A549 (cell line): Measurements from ENCODE around the gene SMIM36. TPM values are rescaled to one million over a fixed set of nuclear protein-coding genes. Genes with fewer than 3 reads are reported as not detected.

Experiments used
- ATAC-seq, 2 experiments: fragments of 200-7000 bp in 1 of 2; fragments of >200 bp in 1 of 2; cut with Nextera tagmentation in 1 of 2; cut with Tn5 transposase in 1 of 2; 3 replicates each; pipeline versions ENCODE4 v1.8.0 to v1.9.1; 2018 to 2020; ENCODE audit warnings: mild to moderate bottlenecking in 1 of 2, moderate library complexity in 1 of 2
- CTCF ChIA-PET: fragments of 300-600 bp; sonication (Branson Sonifier 250); formaldehyde crosslinking; extraction: SDS; loops from one replicate; lab custom pipeline; 2021; ENCODE audit warnings: antibody characterized with exemption, inconsistent platforms; lab: Yijun Ruan, JAX
- POLR2A ChIA-PET: fragments of 350-600 bp; formaldehyde crosslinking; extraction: SDS; loops from one replicate; lab custom pipeline; 2021; ENCODE audit warnings: antibody characterized with exemption, inconsistent platforms; lab: Yijun Ruan, JAX
- DNase-seq, 2 experiments: peaks; one replicate each; pipeline versions ENCODE4 v3.0.0 to v3.0.0-alpha.2; 2011 to 2016; ENCODE audit warnings: low read depth in 1 of 2, low spot score in 1 of 2
- FAIRE-seq: peaks from 2 replicates; lab custom pipeline; 2011; peaks lifted over from hg19 to GRCh38; lab: Jason Lieb, UNC
- H3K27ac ChIP-seq, 2 experiments: fragments of >200 bp; sonication (Bioruptor Twin); formaldehyde crosslinking; 3 replicates each; pipeline ENCODE4 v1.5.1; 2016 to 2017
- H3K4me1 ChIP-seq: fragments of >200 bp; sonication (Bioruptor Twin); formaldehyde crosslinking; 3 replicates; pipeline ENCODE4 v1.6.1; 2016
- H3K4me2 ChIP-seq: fragments of >200 bp; sonication (Bioruptor Twin); formaldehyde crosslinking; 3 replicates; pipeline ENCODE4 v1.6.1; 2016
- H3K4me3 ChIP-seq: fragments of >200 bp; sonication (Bioruptor Twin); formaldehyde crosslinking; 3 replicates; pipeline ENCODE4 v1.5.1; 2016
- H3K9me3 ChIP-seq: fragments of >200 bp; sonication (Bioruptor Twin); formaldehyde crosslinking; 3 replicates; pipeline ENCODE4 v1.6.1; 2016
- ATOH8 ChIP-seq: fragments of 250-450 bp; sonication (Bioruptor Pico); IDR thresholded peaks from 2 replicates; pipeline ENCODE4 v1.5.0; 2020; ENCODE audit warnings: low read depth, mild to moderate bottlenecking, moderate library complexity
- CBX8 ChIP-seq: fragments of 200-600 bp; sonication (generic); IDR thresholded peaks from 2 replicates; pipeline ENCODE4 v1.6.1; 2016
- CEBPB ChIP-seq, 2 experiments: fragments of >200 bp in 1 of 2; sonication (Bioruptor Twin) in 1 of 2; formaldehyde crosslinking in 1 of 2; IDR thresholded peaks; 2 replicates each; pipeline ENCODE4 v1.6.1; 2012 to 2016
- EP300 ChIP-seq, 2 experiments: fragments of >200 bp; sonication (Bioruptor Twin); formaldehyde crosslinking; IDR thresholded peaks; 2 replicates in 1 of 2; 3 replicates in 1 of 2; pipeline ENCODE4 v1.6.1; 2016 to 2017
- FOSL2 ChIP-seq, 2 experiments: fragments of 450-650 bp in 1 of 2; fragments of >200 bp in 1 of 2; sonication (Bioruptor Twin) in 1 of 2; formaldehyde crosslinking; IDR thresholded peaks; 2 replicates each; pipeline versions ENCODE4 v1.5.0 to v1.6.1; 2016 to 2020; ENCODE audit warnings: mild to moderate bottlenecking in 1 of 2, moderate library complexity in 1 of 2
- GATA3 ChIP-seq: IDR thresholded peaks from 2 replicates; pipeline ENCODE4 v1.6.1; 2012; ENCODE audit warnings: borderline replicate concordance
- HEYL ChIP-seq: fragments of 250-450 bp; sonication (Bioruptor Pico); IDR thresholded peaks from 2 replicates; pipeline ENCODE4 v1.8.0; 2021; ENCODE audit warnings: mild to moderate bottlenecking, moderate library complexity
- HOXB13 ChIP-seq: fragments of 250-450 bp; sonication (Bioruptor Pico); IDR thresholded peaks from 2 replicates; pipeline ENCODE4 v1.5.0; 2020; ENCODE audit warnings: low read depth, mild to moderate bottlenecking, moderate library complexity
- HOXB5 ChIP-seq: fragments of 250-450 bp; sonication (Bioruptor Pico); IDR thresholded peaks from 2 replicates; pipeline ENCODE4 v1.5.0; 2020; ENCODE audit warnings: mild to moderate bottlenecking, moderate library complexity
- JUN ChIP-seq, 2 experiments: fragments of >200 bp; sonication (Bioruptor Twin); formaldehyde crosslinking; IDR thresholded peaks; 2 replicates in 1 of 2; 3 replicates in 1 of 2; pipeline ENCODE4 v1.6.1; 2016 to 2017
- JUNB ChIP-seq: fragments of >200 bp; sonication (Bioruptor Twin); formaldehyde crosslinking; IDR thresholded peaks from 2 replicates; pipeline ENCODE4 v1.6.1; 2016
- KDM1A ChIP-seq: fragments of 200-600 bp; sonication (generic); IDR thresholded peaks from 2 replicates; pipeline ENCODE4 v1.6.1; 2016; ENCODE audit warnings: low read depth, mild to moderate bottlenecking
- MAFK ChIP-seq: fragments of 450-650 bp; IDR thresholded peaks from 2 replicates; pipeline ENCODE4 v1.6.1; 2014; ENCODE audit not compliant: partially characterized antibody
- MAX ChIP-seq: IDR thresholded peaks from 2 replicates; pipeline ENCODE4 v1.6.1; 2012
- MYC ChIP-seq: IDR thresholded peaks from 2 replicates; pipeline ENCODE4 v1.6.1; 2012; ENCODE audit warnings: mild to moderate bottlenecking, inconsistent platforms, low read length, improper control_type of control experiment, borderline replicate concordance
- NR3C1 ChIP-seq: fragments of >200 bp; sonication (Bioruptor Twin); formaldehyde crosslinking; IDR thresholded peaks from 3 replicates; pipeline ENCODE4 v1.6.1; 2017
- PBX3 ChIP-seq: IDR thresholded peaks from 2 replicates; pipeline ENCODE4 v1.6.1; 2012
- POLR2A ChIP-seq: IDR thresholded peaks from 2 replicates; pipeline ENCODE4 v1.6.1; 2012; ENCODE audit warnings: mild to moderate bottlenecking, low read length
- REST ChIP-seq: fragments of 200-600 bp; sonication (generic); IDR thresholded peaks from 2 replicates; pipeline ENCODE4 v1.6.1; 2016; ENCODE audit warnings: antibody characterized with exemption, mild to moderate bottlenecking, moderate library complexity
- RFX5 ChIP-seq: fragments of 450-650 bp; IDR thresholded peaks from 2 replicates; pipeline ENCODE4 v1.7.1; 2014; ENCODE audit warnings: antibody characterized with exemption, mild to moderate bottlenecking, moderate library complexity
- SMC3 ChIP-seq: fragments of >200 bp; sonication (Bioruptor Twin); formaldehyde crosslinking; IDR thresholded peaks from 3 replicates; pipeline ENCODE4 v1.6.1; 2018; ENCODE audit warnings: inconsistent platforms
- ZC3H11A ChIP-seq: fragments of 450-650 bp; IDR thresholded peaks from 2 replicates; pipeline ENCODE4 v1.6.1; 2014; ENCODE audit warnings: antibody characterized with exemption, mild to moderate bottlenecking
- ZFP36 ChIP-seq: fragments of 450-650 bp; IDR thresholded peaks from 2 replicates; pipeline ENCODE4 v1.6.1; 2014; ENCODE audit warnings: borderline replicate concordance; ENCODE audit not compliant: partially characterized antibody
- WGBS: methylation state at CpG from one replicate; pipeline ENCODE4 v1.1.6; 2017; ENCODE audit errors: missing lambda C conversion rate; 5-methylcytosine and 5-hydroxymethylcytosine counted together
- polyA plus RNA-seq, 4 experiments: library from polyadenylated mRNA; depleted of rRNA in 3 of 4; stranded (reverse); fragments of >200 nt; fragmentation: RNase III in 1 of 4; extraction: RNeasy Plus Mini Kit Qiagen cat#74134 plus additional on column Dnase treatment in 1 of 4; gene quantifications; 2 replicates in 3 of 4; 3 replicates in 1 of 4; pipeline ENCODE4 v1.2.3, GENCODE V29; 2011 to 2017
- TF ChIP-seq, protein P1 (sequence below): fragments of 250-450 bp; sonication (Bioruptor Pico); IDR thresholded peaks from 2 replicates; pipeline ENCODE4 v1.5.0; 2021; ENCODE audit warnings: mild to moderate bottlenecking, moderate library complexity, borderline replicate concordance
- TF ChIP-seq, protein P2 (sequence below): fragments of 450-650 bp; IDR thresholded peaks from 2 replicates; pipeline ENCODE4 v1.6.1; 2014; ENCODE audit warnings: antibody characterized with exemption

The SMIM36 gene
- polyA plus RNA-seq, 2 of the 4 experiments (the other 2 are of a cell fraction) = not detected

GRCh38 chr17:55450232-55450825 lies 60.9 kb downstream of the SMIM36 start (continued):
- TF ChIP-seq ATOH8 (CRISPR knock-in tag) = no peak
- TF ChIP-seq MAX = no peak

DNA sequence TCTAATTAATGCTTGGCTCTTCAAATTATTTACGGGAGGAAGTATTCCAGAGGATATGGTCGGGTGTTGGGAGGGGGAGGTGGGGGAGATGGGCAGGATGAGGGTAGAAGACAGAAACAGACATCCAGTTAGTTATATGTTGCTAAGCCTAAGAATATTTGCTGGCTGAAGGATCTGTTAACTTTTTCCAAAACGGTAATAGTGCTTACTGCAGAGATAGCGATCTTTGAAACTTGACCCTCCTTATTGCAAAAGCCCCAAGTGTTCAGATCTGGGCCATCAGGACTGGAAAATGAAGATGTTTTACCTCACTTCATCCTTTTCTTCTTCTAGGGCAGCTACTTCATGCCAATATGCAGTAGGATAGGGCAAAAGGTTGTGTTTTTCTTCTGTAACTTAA lies 62.6 kb downstream of the SMIM36 start:
- no peak overlapping the region for H3K4me3 ChIP-seq
- FAIRE-seq = no peak
- POLR2A ChIA-PET = no interaction called here
- no peak for DNase-seq
- peaks cover 89% of the 10 kb centered on the region for H3K4me1 ChIP-seq
- H3K4me2 ChIP-seq = peak overlapping the region; percentile 25; the same call in 2 of the 3 replicates
- CTCF ChIA-PET = interaction anchor here (0.8 to 1.2 kb wide), 3 partner anchors 15 to 66 kb away, joined by 3 to 8 read pairs (median 4); no protein-coding TSS in a partner anchor
- TF ChIP-seq FOSL2 (IDR thresholded peaks at IDR 0.05) (no peak), FOSL2 (CRISPR knock-in tag; IDR thresholded peaks at IDR 0.05) (no peak), ZC3H11A (no peak), GATA3 (peak; percentile 83), KDM1A (no peak), CEBPB (IDR thresholded peaks at IDR 0.05) (peak in 1 of 2 experiments; percentile 63; a peak in 1 of 4 replicates)
- no peak for ATAC-seq
- WGBS = 55% methylated on average over 4 of the region's 4 CpGs
- no peaks in the 10 kb centered on the region for H3K9me3 ChIP-seq
- peak overlapping the region; percentile 83 to 88 for H3K27ac ChIP-seq

- Histone ChIP-seq H3K9me3 (no peaks in the 10 kb centered on the region), H3K4me3 (no peak overlapping the region), H3K4me2 (peak overlapping the region; percentile 47), H3K27ac (peak overlapping the region; percentile 65 to 79), H3K4me1 (peaks cover 76% of the 10 kb centered on the region)
- FAIRE-seq (peak; percentile 68), DNase-seq (peak in 1 of 2 experiments; percentile 88), ATAC-seq (peak; percentile 63 to 75; a peak in 5 of 6 replicates)
- ChIA-PET POLR2A (interaction anchor here (1.6 to 1.7 kb wide), 2 partner anchors 8 to 13 kb away, joined by 3 to 4 read pairs; no protein-coding TSS in a partner anchor), CTCF (interaction anchor here (0.7 to 1.3 kb wide), 4 partner anchors 13 to 68 kb away, joined by 3 to 10 read pairs (median 4); no protein-coding TSS in a partner anchor)
- WGBS = 19% methylated on average over 4 of the region's 4 CpGs
- peak; percentile 62 to 69; a peak in 3 of 5 replicates for TF ChIP-seq EP300 (IDR thresholded peaks at IDR 0.05)
- TF ChIP-seq CEBPB (IDR thresholded peaks at IDR 0.05) = peak in 1 of 2 experiments; percentile 55; a peak in 1 of 4 replicates
- no peak for TF ChIP-seq MYC
- no peak for TF ChIP-seq HOXB5 (CRISPR knock-in tag)
- peak; percentile 38; the same call in 1 of the 2 replicates for TF ChIP-seq PBX3
- no peak for TF ChIP-seq HOXB13
- TF ChIP-seq, protein P1, sequence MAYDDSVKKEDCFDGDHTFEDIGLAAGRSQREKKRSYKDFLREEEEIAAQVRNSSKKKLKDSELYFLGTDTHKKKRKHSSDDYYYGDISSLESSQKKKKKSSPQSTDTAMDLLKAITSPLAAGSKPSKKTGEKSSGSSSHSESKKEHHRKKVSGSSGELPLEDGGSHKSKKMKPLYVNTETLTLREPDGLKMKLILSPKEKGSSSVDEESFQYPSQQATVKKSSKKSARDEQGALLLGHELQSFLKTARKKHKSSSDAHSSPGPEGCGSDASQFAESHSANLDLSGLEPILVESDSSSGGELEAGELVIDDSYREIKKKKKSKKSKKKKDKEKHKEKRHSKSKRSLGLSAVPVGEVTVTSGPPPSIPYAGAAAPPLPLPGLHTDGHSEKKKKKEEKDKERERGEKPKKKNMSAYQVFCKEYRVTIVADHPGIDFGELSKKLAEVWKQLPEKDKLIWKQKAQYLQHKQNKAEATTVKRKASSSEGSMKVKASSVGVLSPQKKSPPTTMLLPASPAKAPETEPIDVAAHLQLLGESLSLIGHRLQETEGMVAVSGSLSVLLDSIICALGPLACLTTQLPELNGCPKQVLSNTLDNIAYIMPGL = no peak
- peak; percentile 97 for TF ChIP-seq GATA3
- no peak for TF ChIP-seq FOSL2 (IDR thresholded peaks at IDR 0.05)
- TF ChIP-seq FOSL2 (CRISPR knock-in tag; IDR thresholded peaks at IDR 0.05) = peak; percentile 65
- no peak for TF ChIP-seq NR3C1
- TF ChIP-seq RFX5 = no peak
- TF ChIP-seq, protein P2, sequence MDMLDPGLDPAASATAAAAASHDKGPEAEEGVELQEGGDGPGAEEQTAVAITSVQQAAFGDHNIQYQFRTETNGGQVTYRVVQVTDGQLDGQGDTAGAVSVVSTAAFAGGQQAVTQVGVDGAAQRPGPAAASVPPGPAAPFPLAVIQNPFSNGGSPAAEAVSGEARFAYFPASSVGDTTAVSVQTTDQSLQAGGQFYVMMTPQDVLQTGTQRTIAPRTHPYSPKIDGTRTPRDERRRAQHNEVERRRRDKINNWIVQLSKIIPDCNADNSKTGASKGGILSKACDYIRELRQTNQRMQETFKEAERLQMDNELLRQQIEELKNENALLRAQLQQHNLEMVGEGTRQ = no peak
- 0 out of 3 replicates have a peak, but pooled peaks have one; percentile 18 for TF ChIP-seq SMC3
- no peak for TF ChIP-seq HEYL (CRISPR knock-in tag)
- TF ChIP-seq ZFP36 = peak; percentile 8
- 0 out of 5 replicates have a peak, but pooled peaks of 1 of the 2 experiments have one; percentile 21 for TF ChIP-seq JUN (IDR thresholded peaks at IDR 0.05)
- TF ChIP-seq REST = no peak
- TF ChIP-seq MAFK = no peak
- TF ChIP-seq JUNB = peak; percentile 56
- no peak for TF ChIP-seq POLR2A
- no peak for TF ChIP-seq CBX8
These were observed 64.6 kb downstream of the SMIM36 start for GRCh38 chr17:55446581-55447205.
